CD4-positive, alpha-beta T cell (primary cell): ENCODE data around the gene LHCGR. TPM values are rescaled to one million over a fixed set of nuclear protein-coding genes. Genes with fewer than 3 reads are reported as not detected.

Experiments used
- ATAC-seq: fragments of 200-7000 bp; cut with Tn5 transposase; one replicate; pipeline ENCODE4 v1.10.0; 2022; ENCODE audit warnings: mild to moderate bottlenecking; ENCODE audit not compliant: poor library complexity
- CTCF ChIA-PET: fragments of 350-600 bp; sonication (Branson Sonifier 250); formaldehyde crosslinking; loops from one replicate; lab custom pipeline; 2021; ENCODE audit warnings: antibody characterized with exemption, inconsistent platforms; lab: Charles Lee
- POLR2A ChIA-PET: fragments of 350-600 bp; sonication (Branson Sonifier 250); formaldehyde crosslinking; loops from one replicate; lab custom pipeline; 2021; ENCODE audit warnings: antibody characterized with exemption, inconsistent platforms; lab: Charles Lee
- DNase-seq, 14 experiments: peaks; one replicate each; pipeline ENCODE4 v3.0.0-alpha.2; 2013 to 2020; ENCODE audit warnings: mixed read lengths in 2 of 14
- H3K27ac ChIP-seq, 2 donors: one replicate each; pipeline versions ENCODE4 v1.5.1 to v1.7.0; 2013; ENCODE audit warnings: low read length in 2 of 2, low read depth in 1 of 2, mild to moderate bottlenecking in 1 of 2
- H3K27me3 ChIP-seq, 2 experiments: 1 replicate in 1 of 2; 2 replicates in 1 of 2; pipeline versions ENCODE4 v1.6.1 to v1.7.0; 2013; ENCODE audit warnings: low read length in 2 of 2, control low read depth in 1 of 2, mild to moderate bottlenecking in 1 of 2, moderate library complexity in 1 of 2; ENCODE audit not compliant: insufficient read depth in 2 of 2, control insufficient read depth in 1 of 2
- H3K36me3 ChIP-seq: one replicate; pipeline ENCODE4 v1.6.1; 2013; ENCODE audit warnings: low read length, control low read depth; ENCODE audit not compliant: insufficient read depth
- H3K4me1 ChIP-seq: one replicate; pipeline ENCODE4 v1.6.1; 2013; ENCODE audit warnings: low read length, control low read depth; ENCODE audit not compliant: insufficient read depth
- H3K4me3 ChIP-seq: one replicate; pipeline ENCODE4 v1.5.1; 2013; ENCODE audit warnings: mild to moderate bottlenecking, low read length, moderate library complexity
- H3K9me3 ChIP-seq, 2 experiments: 1 replicate in 1 of 2; 2 replicates in 1 of 2; pipeline versions ENCODE4 v1.6.1 to v1.7.0; 2013; ENCODE audit warnings: low read length in 2 of 2, mild to moderate bottlenecking in 2 of 2, control low read depth in 1 of 2, moderate library complexity in 1 of 2; ENCODE audit not compliant: control insufficient read depth in 1 of 2, insufficient read depth in 1 of 2
- H3K27ac Mint-ChIP-seq: one replicate; pipeline ENCODE4 v1.8.0; 2020; ENCODE audit warnings: mixed read lengths
- H3K27me3 Mint-ChIP-seq: one replicate; pipeline ENCODE4 v1.8.0; 2021; ENCODE audit warnings: mixed read lengths
- H3K36me3 Mint-ChIP-seq: one replicate; pipeline ENCODE4 v1.8.0; 2021; ENCODE audit warnings: low read depth, mixed read lengths
- H3K4me1 Mint-ChIP-seq: one replicate; pipeline ENCODE4 v1.8.0; 2021; ENCODE audit warnings: low read depth, mixed read lengths
- H3K4me3 Mint-ChIP-seq: one replicate; pipeline ENCODE4 v1.8.0; 2020; ENCODE audit warnings: mild to moderate bottlenecking, mixed read lengths
- H3K9me3 Mint-ChIP-seq: one replicate; pipeline ENCODE4 v1.8.0; 2020; ENCODE audit warnings: mixed read lengths
- CTCF ChIP-seq: fragments of 200-600 bp; IDR thresholded peaks from one replicate; pipeline ENCODE4 v1.8.0; 2022; ENCODE audit warnings: antibody characterized with exemption, mild to moderate bottlenecking
- intact Hi-C, 2 experiments: fragments of 100-400 bp; cut with DNase I in 1 of 2; cut with micrococcal nuclease in 1 of 2; formaldehyde crosslinking; loops; one replicate each; pipeline versions ENCODE4 v1.15.1 to v1.9.0; 2023 to 2025; cut with DNase I, micrococcal nuclease
- total RNA-seq, 174 experiments: library from RNA in 2 of 174; stranded (reverse) in 2 of 174; gene quantifications; one replicate each; pipeline ENCODE4 v1.2.3 and lab custom pipeline; 2021 to 2026

Gene LHCGR
- total RNA-seq, 2 experiments from 2014 or later = not detected

GRCh38 chr2:48674933-48675332 is 80.6 kb downstream of the LHCGR start:
- Mint-ChIP-seq H3K27me3 (peaks cover 2% of the 10 kb centered on the region), H3K27ac (no peak overlapping the region), H3K9me3 (no peaks in the 10 kb centered on the region), H3K4me3 (no peak overlapping the region), H3K36me3 (no peaks in the 10 kb centered on the region), H3K4me1 (peaks cover 7% of the 10 kb centered on the region)
- intact Hi-C loops = no loop called here
- Histone ChIP-seq H3K9me3 (no peaks in the 10 kb centered on the region), H3K36me3 (no peaks in the 10 kb centered on the region), H3K27me3 (no peaks in the 10 kb centered on the region), H3K27ac (no peak overlapping the region), H3K4me1 (no peaks in the 10 kb centered on the region), H3K4me3 (no peak overlapping the region)
- POLR2A ChIA-PET = no interaction called here
- no peak for DNase-seq
- no peak for ATAC-seq
- CTCF ChIA-PET = no interaction called here
- no peak for TF ChIP-seq CTCF

GRCh38 chr2:48673581-48673980 is 81.9 kb downstream of the LHCGR start:
- Histone ChIP-seq H3K36me3 (no peaks in the 10 kb centered on the region), H3K9me3 (no peaks in the 10 kb centered on the region), H3K4me3 (no peak overlapping the region), H3K4me1 (no peaks in the 10 kb centered on the region), H3K27me3 (no peaks in the 10 kb centered on the region), H3K27ac (no peak overlapping the region)
- no peak for TF ChIP-seq CTCF
- DNase-seq (no peak), ATAC-seq (no peak)
- H3K36me3 Mint-ChIP-seq = no peaks in the 10 kb centered on the region
- H3K27me3 Mint-ChIP-seq = peaks cover 5% of the 10 kb centered on the region
- ChIA-PET CTCF (interaction anchor here (0.7 kb wide), 1 partner anchor 36 kb away, joined by 5 read pairs; no protein-coding TSS in a partner anchor), POLR2A (no interaction called here)
- H3K4me3 Mint-ChIP-seq = no peak overlapping the region
- intact Hi-C loops = no loop called here
- H3K9me3 Mint-ChIP-seq = no peaks in the 10 kb centered on the region
- peaks cover 7% of the 10 kb centered on the region for H3K4me1 Mint-ChIP-seq
- H3K27ac Mint-ChIP-seq = no peak overlapping the region

- Histone ChIP-seq H3K36me3 (no peaks in the 10 kb centered on the region), H3K27me3 (peaks cover 0 to 2% of the 10 kb centered on the region in 2 experiments), H3K9me3 (no peaks in the 10 kb centered on the region), H3K27ac (no peak overlapping the region), H3K4me1 (no peaks in the 10 kb centered on the region), H3K4me3 (no peak overlapping the region)
- no peak overlapping the region for H3K4me3 Mint-ChIP-seq
- DNase-seq (no peak), ATAC-seq (no peak)
- no peak for TF ChIP-seq CTCF
- H3K36me3 Mint-ChIP-seq = no peaks in the 10 kb centered on the region
- ChIA-PET POLR2A (no interaction called here), CTCF (no interaction called here)
- no peaks in the 10 kb centered on the region for H3K9me3 Mint-ChIP-seq
- intact Hi-C loops = no loop called here
- peaks cover 5% of the 10 kb centered on the region for H3K27me3 Mint-ChIP-seq
- H3K27ac Mint-ChIP-seq = no peak overlapping the region
- H3K4me1 Mint-ChIP-seq = no peaks in the 10 kb centered on the region
Measured at GRCh38 chr2:48668992-48669391, 86.5 kb downstream of the LHCGR start.
